Activated CD8-positive, alpha-beta T cell treated with anti-CD3 and anti-CD28 coated beads for 36 hours (primary cell): ENCODE measurements around the gene KCTD16. TPM values are rescaled to one million over a fixed set of nuclear protein-coding genes. Genes with fewer than 3 reads are reported as not detected.

Experiments
- ATAC-seq: fragments of 200-7000 bp; cut with Tn5 transposase; one replicate; pipeline ENCODE4 v1.10.0; 2021; ENCODE audit warnings: mild to moderate bottlenecking, moderate library complexity
- CTCF ChIA-PET: fragments of 350-600 bp; sonication (Branson Sonifier 250); formaldehyde crosslinking; loops from one replicate; lab custom pipeline; 2021; ENCODE audit warnings: antibody characterized with exemption; lab: Charles Lee
- POLR2A ChIA-PET: fragments of 350-600 bp; sonication (Branson Sonifier 250); formaldehyde crosslinking; loops from one replicate; lab custom pipeline; 2021; ENCODE audit warnings: antibody characterized with exemption; lab: Charles Lee
- DNase-seq: peaks from one replicate; pipeline ENCODE4 v3.0.0-alpha.2; 2020
- H3K27ac Mint-ChIP-seq: one replicate; pipeline ENCODE4 v1.8.0; 2021; ENCODE audit warnings: mild to moderate bottlenecking, mixed read lengths
- H3K27me3 Mint-ChIP-seq: one replicate; pipeline ENCODE4 v1.8.0; 2021; ENCODE audit warnings: mixed read lengths
- H3K36me3 Mint-ChIP-seq: one replicate; pipeline ENCODE4 v1.8.0; 2021; ENCODE audit warnings: low read depth, mixed read lengths
- H3K4me1 Mint-ChIP-seq: one replicate; pipeline ENCODE4 v1.8.0; 2021; ENCODE audit warnings: low read depth, mixed read lengths
- H3K4me3 Mint-ChIP-seq: one replicate; pipeline ENCODE4 v1.8.0; 2021; ENCODE audit warnings: mild to moderate bottlenecking, moderate library complexity, mixed read lengths
- H3K9me3 Mint-ChIP-seq: one replicate; pipeline ENCODE4 v1.8.0; 2021; ENCODE audit warnings: mixed read lengths
- intact Hi-C: fragments of 100-400 bp; cut with micrococcal nuclease; formaldehyde crosslinking; loops from one replicate; pipeline ENCODE4 v1.10.0; 2022
- total RNA-seq, 2 experiments: library from RNA; stranded (reverse); gene quantifications; one replicate each; pipeline ENCODE4 v1.2.3, GENCODE V29; 2021
- TF ChIP-seq, protein P1 (sequence below): fragments of 200-600 bp; IDR thresholded peaks from one replicate; pipeline ENCODE4 v1.8.0; 2022; ENCODE audit warnings: antibody characterized with exemption, mild to moderate bottlenecking

The KCTD16 gene
- total RNA-seq, 2 experiments from 2014 or later = 0.27 to 0.29 TPM

DNA sequence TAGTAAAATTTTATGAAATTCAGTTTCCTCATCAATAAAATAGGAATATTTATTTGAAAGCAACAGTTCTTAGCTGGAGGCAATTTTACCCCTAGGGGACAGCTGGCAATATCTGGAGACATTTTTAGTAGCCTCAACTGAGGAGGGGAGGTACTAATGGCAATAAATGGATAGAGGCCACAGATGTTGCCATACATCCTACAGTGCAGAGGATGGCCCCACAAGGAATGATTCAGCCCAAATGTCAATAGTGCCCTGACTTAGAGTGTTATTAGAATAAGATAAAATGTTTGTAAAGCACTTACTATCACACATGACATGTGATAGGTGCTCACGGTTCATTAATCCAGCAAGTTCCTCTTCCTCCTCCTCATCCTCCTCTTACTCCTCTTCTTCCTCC lies 293.6 kb downstream of the KCTD16 start:
- Mint-ChIP-seq H3K4me1 (no peaks in the 10 kb centered on the region), H3K9me3 (no peaks in the 10 kb centered on the region)

DNA sequence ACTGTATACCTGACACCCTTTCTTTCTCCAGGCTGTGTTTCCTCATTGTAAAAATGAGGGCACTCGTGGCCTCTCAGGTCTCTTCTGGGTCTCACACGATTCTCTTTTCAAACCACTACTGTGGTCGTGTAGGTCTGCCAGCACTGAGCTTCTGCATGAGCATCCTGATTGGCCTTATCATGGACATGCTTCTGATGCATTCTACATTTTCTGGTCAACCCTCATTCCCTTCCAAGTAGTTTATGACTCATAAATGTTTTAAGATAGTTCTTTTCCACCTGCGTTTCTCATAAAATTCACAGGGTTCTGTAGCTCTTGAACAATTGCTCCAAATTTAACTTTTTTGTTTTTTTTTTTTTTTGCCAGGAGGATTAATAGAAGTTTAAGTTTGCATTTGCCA lies 294.8 kb downstream of the KCTD16 start:
- CTCF ChIA-PET = interaction anchor here (0.7 kb wide), 1 partner anchor 11 kb away, joined by 3 read pairs; no protein-coding TSS in a partner anchor
- no peak overlapping the region for H3K27ac Mint-ChIP-seq
- H3K36me3 Mint-ChIP-seq = no peaks in the 10 kb centered on the region
- no peaks in the 10 kb centered on the region for H3K27me3 Mint-ChIP-seq
- ATAC-seq (no peak), DNase-seq (no peak)
- POLR2A ChIA-PET = no interaction called here
- no peak overlapping the region for H3K4me3 Mint-ChIP-seq
- TF ChIP-seq, protein P1, sequence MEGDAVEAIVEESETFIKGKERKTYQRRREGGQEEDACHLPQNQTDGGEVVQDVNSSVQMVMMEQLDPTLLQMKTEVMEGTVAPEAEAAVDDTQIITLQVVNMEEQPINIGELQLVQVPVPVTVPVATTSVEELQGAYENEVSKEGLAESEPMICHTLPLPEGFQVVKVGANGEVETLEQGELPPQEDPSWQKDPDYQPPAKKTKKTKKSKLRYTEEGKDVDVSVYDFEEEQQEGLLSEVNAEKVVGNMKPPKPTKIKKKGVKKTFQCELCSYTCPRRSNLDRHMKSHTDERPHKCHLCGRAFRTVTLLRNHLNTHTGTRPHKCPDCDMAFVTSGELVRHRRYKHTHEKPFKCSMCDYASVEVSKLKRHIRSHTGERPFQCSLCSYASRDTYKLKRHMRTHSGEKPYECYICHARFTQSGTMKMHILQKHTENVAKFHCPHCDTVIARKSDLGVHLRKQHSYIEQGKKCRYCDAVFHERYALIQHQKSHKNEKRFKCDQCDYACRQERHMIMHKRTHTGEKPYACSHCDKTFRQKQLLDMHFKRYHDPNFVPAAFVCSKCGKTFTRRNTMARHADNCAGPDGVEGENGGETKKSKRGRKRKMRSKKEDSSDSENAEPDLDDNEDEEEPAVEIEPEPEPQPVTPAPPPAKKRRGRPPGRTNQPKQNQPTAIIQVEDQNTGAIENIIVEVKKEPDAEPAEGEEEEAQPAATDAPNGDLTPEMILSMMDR = no peak
- H3K9me3 Mint-ChIP-seq = no peaks in the 10 kb centered on the region
- no peaks in the 10 kb centered on the region for H3K4me1 Mint-ChIP-seq
- intact Hi-C loops = no loop called here

More for the DNA sequence above, 293.6 kb downstream of the KCTD16 start:
- no peak overlapping the region for H3K27ac Mint-ChIP-seq
- intact Hi-C loops = no loop called here
- CTCF ChIA-PET = no interaction called here
- H3K27me3 Mint-ChIP-seq = no peaks in the 10 kb centered on the region
- POLR2A ChIA-PET = no interaction called here
- ATAC-seq (no peak), DNase-seq (no peak)
- no peak overlapping the region for H3K4me3 Mint-ChIP-seq
- TF ChIP-seq, protein P1 = no peak
- H3K36me3 Mint-ChIP-seq = no peaks in the 10 kb centered on the region

DNA sequence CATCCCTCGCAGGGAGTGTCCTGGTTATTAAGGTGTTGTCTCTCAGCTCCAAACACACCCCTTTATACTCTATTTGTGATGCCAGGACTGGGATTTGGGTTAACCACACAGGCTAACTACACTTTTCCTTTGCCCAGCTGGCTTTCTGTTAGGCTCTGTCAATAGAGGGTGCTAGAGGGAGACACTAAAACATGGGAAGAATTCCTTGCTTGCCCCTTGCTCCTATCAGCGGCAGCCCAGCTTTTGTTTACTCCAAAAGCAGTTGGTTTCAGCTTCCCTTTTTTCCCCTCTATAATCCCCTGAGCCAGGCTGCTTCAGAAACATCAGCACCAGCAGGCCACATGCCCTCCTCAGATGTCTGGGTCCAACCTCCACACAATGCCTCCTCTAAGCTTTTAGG lies 297.1 kb downstream of the KCTD16 start:
- Mint-ChIP-seq H3K4me3 (no peak overlapping the region), H3K27ac (no peak overlapping the region), H3K9me3 (no peaks in the 10 kb centered on the region), H3K36me3 (no peaks in the 10 kb centered on the region), H3K27me3 (no peaks in the 10 kb centered on the region), H3K4me1 (no peaks in the 10 kb centered on the region)
- POLR2A ChIA-PET = no interaction called here
- TF ChIP-seq, protein P1 = no peak
- ATAC-seq (no peak), DNase-seq (no peak)
- intact Hi-C loops = no loop called here
- CTCF ChIA-PET = no interaction called here

DNA sequence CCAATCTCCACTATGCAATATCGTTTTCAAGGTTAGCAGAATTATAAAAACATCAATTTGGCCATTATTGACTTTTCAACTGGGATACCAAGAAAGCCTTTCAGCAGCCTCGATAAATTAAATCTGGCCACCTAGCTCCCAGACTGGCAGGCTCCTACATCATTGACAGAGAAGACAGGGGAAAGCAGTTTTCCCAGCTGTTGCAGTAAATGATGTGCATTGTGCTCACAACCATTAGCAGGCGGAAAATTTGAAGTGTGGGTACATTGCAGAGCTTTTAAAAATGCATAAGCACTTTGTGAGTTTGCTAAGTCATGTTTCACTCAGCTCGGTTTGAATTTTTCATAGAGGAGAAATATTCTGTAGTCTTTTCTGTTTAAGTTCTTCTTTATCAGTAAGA lies 297.9 kb downstream of the KCTD16 start:
- CTCF ChIA-PET = no interaction called here
- no peak for ATAC-seq
- Mint-ChIP-seq H3K27me3 (no peaks in the 10 kb centered on the region), H3K4me1 (no peaks in the 10 kb centered on the region), H3K36me3 (no peaks in the 10 kb centered on the region), H3K9me3 (no peaks in the 10 kb centered on the region), H3K27ac (no peak overlapping the region), H3K4me3 (no peak overlapping the region)
- TF ChIP-seq, protein P1 = no peak
- no peak for DNase-seq
- POLR2A ChIA-PET = no interaction called here
- intact Hi-C loops = no loop called here

DNA sequence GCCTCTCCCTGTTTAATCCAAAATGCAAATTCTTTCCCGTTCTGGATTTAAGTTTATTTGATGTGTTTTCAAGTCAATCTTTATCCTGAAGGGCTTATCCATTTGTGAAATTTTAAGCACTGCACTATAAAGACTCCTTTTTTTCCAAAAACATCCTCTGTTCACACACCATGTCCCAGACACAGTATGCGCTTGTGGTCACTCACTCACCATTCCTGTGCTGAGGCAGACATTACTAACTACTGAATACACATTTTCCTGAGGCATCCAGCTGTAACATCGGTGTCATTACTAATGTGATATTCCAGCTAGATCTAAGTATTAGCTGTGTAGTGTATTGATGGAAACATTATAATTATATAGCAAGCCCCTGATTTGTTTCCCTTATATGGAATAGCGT lies 298.4 kb downstream of the KCTD16 start:
- intact Hi-C loops = no loop called here
- TF ChIP-seq, protein P1 = no peak
- Mint-ChIP-seq H3K4me3 (no peak overlapping the region), H3K4me1 (no peaks in the 10 kb centered on the region), H3K27me3 (no peaks in the 10 kb centered on the region), H3K9me3 (no peaks in the 10 kb centered on the region), H3K27ac (no peak overlapping the region), H3K36me3 (no peaks in the 10 kb centered on the region)
- DNase-seq (no peak), ATAC-seq (no peak)
- ChIA-PET CTCF (no interaction called here), POLR2A (no interaction called here)
